ENCODE measurements around the gene MRPL4. TPM values are rescaled to one million over a fixed set of nuclear protein-coding genes. Genes with fewer than 3 reads are reported as not detected.
A peak's percentile ranks its signal among the peaks of the same experiment; 100 is the strongest.

The MRPL4 gene
- total RNA-seq, 1 experiment from 2014 or later = 146 TPM

GRCh38 chr19:10252707-10253106 is 693 bp downstream of the MRPL4 start:
- POLR2A ChIA-PET = no interaction called here

More at GRCh38 chr19:10252707-10253106, 693 bp downstream of the MRPL4 start:
- no peak for DNase-seq (ENCODE audit: low read depth, low spot score)
- Histone ChIP-seq H3K36me3 (ENCODE audit: control insufficient read depth in 1 of 2, insufficient read depth in 2 of 2, low read length in 2 of 2) (peaks cover 16 to 19% of the 10 kb centered on the region in 2 experiments), H3K27me3 (ENCODE audit: insufficient read depth, low read length) (no peaks in the 10 kb centered on the region), H3K27ac (ENCODE audit: low read depth, low read length) (peak overlapping the region; percentile 82), H3K4me2 (ENCODE audit: low read length) (peak overlapping the region; percentile 95), H3K4me1 (ENCODE audit: control insufficient read depth in 1 of 2, insufficient read depth in 2 of 2, low read length in 2 of 2) (peaks cover 7 to 32% of the 10 kb centered on the region in 2 experiments; a peak in 3 of 4 replicates), H4K20me1 (ENCODE audit: insufficient read depth) (no peaks in the 10 kb centered on the region), H2AFZ (ENCODE audit: low read depth, low read length, poor library complexity, severe bottlenecking) (no peak overlapping the region), H3K4me3 (replicated peaks in 1 of 2; ENCODE audit: low read depth in 1 of 2, low read length in 2 of 2) (peak overlapping the region; percentile 98 to 99), H3K9ac (ENCODE audit: low read length) (peak overlapping the region; percentile 95), H3K9me3 (ENCODE audit: control insufficient read depth in 1 of 2, insufficient read depth in 1 of 2, low read depth in 1 of 2, low read length in 2 of 2) (no peaks in the 10 kb centered on the region), H3K79me2 (ENCODE audit: insufficient read depth, low read length) (peaks cover 28% of the 10 kb centered on the region), H3K9me2 (ENCODE audit: insufficient read depth) (no peaks in the 10 kb centered on the region)
- TSS peak; percentile 68 for BruUV-seq (replicated peaks)
- ATAC-seq = no peak
- ChIA-PET CTCF (no interaction called here), RAD21 (ENCODE audit: low non-redundant PET in 1 of 2, low total read pairs in 2 of 2, uncharacterized antibody in 2 of 2, unreplicated experiment in 2 of 2) (no interaction called here)
- TF ChIP-seq YY1 (IDR thresholded peaks at IDR 0.05; ENCODE audit: extremely low read depth, insufficient replicate concordance, low read depth, low read length) = no peak
- TF ChIP-seq ZFX (IDR thresholded peaks at IDR 0.05) = no peak
- TF ChIP-seq ZNF274 (IDR thresholded peaks at IDR 0.05; ENCODE audit: low read depth, low read length) = no peak
- TF ChIP-seq, protein P1, sequence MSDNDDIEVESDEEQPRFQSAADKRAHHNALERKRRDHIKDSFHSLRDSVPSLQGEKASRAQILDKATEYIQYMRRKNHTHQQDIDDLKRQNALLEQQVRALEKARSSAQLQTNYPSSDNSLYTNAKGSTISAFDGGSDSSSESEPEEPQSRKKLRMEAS (IDR thresholded peaks at IDR 0.05) = no peak
- no peak for TF ChIP-seq TCF7L2 (IDR thresholded peaks at IDR 0.05; ENCODE audit: borderline replicate concordance, extremely low read depth, insufficient read depth, insufficient read length)
- TF ChIP-seq EGR1 (IDR thresholded peaks at IDR 0.05; ENCODE audit: low read depth) = no peak
- no peak for TF ChIP-seq POLR2A (IDR thresholded peaks at IDR 0.05; ENCODE audit: borderline replicate concordance, extremely low read depth, insufficient read depth, insufficient read length)
- TF ChIP-seq SP1 (IDR thresholded peaks at IDR 0.05; ENCODE audit: low read depth) = no peak
- no peak for TF ChIP-seq JUND (IDR thresholded peaks at IDR 0.05)
- no peak for TF ChIP-seq CTCF (IDR thresholded peaks at IDR 0.05 in 2 of 3, conservative IDR thresholded peaks at IDR 0.05 in 1 of 3; ENCODE audit: borderline replicate concordance in 1 of 3, insufficient read depth in 1 of 3, low read depth in 2 of 3, low read length in 2 of 3)
- TF ChIP-seq REST (IDR thresholded peaks at IDR 0.05; ENCODE audit: low read depth) = no peak
- no peak for TF ChIP-seq EZH2phosphoT487 (IDR thresholded peaks at IDR 0.05; ENCODE audit: borderline replicate concordance)
- no peak for TF ChIP-seq ZBTB33 (IDR thresholded peaks at IDR 0.05; ENCODE audit: extremely low read depth, insufficient replicate concordance, low read length)
- no peak for TF ChIP-seq EZH2 (IDR thresholded peaks at IDR 0.05)
- TF ChIP-seq FOSL1 (IDR thresholded peaks at IDR 0.05; ENCODE audit: low read depth) = no peak
- no peak for TF ChIP-seq SRF (IDR thresholded peaks at IDR 0.05; ENCODE audit: low read depth)
- intact Hi-C loops (cut with micrococcal nuclease) = no loop called here
